GM06990 (cell line): ENCODE data around the gene CRKL.

Experiments
- DNase-seq: peaks from one replicate; pipeline ENCODE4 v3.0.0-alpha.2; 2011; ENCODE audit not compliant: insufficient read length; ENCODE audit errors: extremely low read depth
- H3K27me3 ChIP-seq: replicated peaks from 2 replicates; pipeline ENCODE4 v1.6.0; 2011; ENCODE audit warnings: low read length; ENCODE audit not compliant: control insufficient read depth, insufficient read depth
- H3K36me3 ChIP-seq: 2 replicates; pipeline ENCODE4 v1.5.1; 2011; ENCODE audit warnings: low read length; ENCODE audit not compliant: control insufficient read depth, insufficient read depth
- H3K4me3 ChIP-seq: replicated peaks from 2 replicates; pipeline ENCODE4 v1.5.1; 2011; ENCODE audit warnings: low read depth, mild to moderate bottlenecking, control low read depth, low read length
- TF ChIP-seq, protein P1 (sequence below): IDR thresholded peaks from 2 replicates; pipeline ENCODE4 v1.5.1; 2011; ENCODE audit warnings: low read length, control low read depth, mild to moderate bottlenecking, inconsistent platforms; ENCODE audit not compliant: insufficient read depth, poor library complexity, severe bottlenecking

CRKL gene

DNA sequence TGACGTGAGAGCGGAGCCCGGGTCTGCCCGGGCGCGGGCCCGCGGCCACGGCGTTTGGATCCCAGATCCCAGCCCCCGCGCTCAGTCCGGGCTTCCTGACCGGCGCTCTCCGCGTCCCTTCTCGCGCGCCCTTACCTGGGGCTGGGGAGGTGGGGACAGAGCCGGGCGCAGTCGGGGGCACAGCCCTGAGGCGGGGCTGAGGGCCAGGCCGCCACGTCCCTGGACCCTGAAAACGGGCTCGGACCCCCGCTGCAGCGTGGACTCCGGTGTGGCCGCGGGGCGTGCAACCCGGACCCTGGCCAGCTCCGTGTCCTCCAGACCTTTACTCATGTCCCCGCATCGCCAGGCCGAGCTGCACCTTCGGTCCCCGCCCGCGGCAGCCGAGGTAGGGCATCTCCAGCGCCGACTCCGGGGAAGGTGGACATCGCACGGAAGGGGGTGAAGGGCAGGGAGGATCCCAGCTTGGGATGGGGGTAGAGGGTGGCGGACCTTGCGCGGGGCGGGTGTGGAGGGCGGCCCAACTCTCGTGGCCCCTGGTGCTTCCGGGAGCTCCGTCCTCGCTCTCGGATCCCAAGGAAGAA lies 40.0 kb downstream of the CRKL start:
- Histone ChIP-seq H3K27me3 (no peaks in the 10 kb centered on the region), H3K36me3 (peaks cover 9% of the 10 kb centered on the region), H3K4me3 (peak overlapping the region; percentile 70)
- TF ChIP-seq, protein P1, sequence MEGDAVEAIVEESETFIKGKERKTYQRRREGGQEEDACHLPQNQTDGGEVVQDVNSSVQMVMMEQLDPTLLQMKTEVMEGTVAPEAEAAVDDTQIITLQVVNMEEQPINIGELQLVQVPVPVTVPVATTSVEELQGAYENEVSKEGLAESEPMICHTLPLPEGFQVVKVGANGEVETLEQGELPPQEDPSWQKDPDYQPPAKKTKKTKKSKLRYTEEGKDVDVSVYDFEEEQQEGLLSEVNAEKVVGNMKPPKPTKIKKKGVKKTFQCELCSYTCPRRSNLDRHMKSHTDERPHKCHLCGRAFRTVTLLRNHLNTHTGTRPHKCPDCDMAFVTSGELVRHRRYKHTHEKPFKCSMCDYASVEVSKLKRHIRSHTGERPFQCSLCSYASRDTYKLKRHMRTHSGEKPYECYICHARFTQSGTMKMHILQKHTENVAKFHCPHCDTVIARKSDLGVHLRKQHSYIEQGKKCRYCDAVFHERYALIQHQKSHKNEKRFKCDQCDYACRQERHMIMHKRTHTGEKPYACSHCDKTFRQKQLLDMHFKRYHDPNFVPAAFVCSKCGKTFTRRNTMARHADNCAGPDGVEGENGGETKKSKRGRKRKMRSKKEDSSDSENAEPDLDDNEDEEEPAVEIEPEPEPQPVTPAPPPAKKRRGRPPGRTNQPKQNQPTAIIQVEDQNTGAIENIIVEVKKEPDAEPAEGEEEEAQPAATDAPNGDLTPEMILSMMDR, result no peak
- no peak for DNase-seq

DNA sequence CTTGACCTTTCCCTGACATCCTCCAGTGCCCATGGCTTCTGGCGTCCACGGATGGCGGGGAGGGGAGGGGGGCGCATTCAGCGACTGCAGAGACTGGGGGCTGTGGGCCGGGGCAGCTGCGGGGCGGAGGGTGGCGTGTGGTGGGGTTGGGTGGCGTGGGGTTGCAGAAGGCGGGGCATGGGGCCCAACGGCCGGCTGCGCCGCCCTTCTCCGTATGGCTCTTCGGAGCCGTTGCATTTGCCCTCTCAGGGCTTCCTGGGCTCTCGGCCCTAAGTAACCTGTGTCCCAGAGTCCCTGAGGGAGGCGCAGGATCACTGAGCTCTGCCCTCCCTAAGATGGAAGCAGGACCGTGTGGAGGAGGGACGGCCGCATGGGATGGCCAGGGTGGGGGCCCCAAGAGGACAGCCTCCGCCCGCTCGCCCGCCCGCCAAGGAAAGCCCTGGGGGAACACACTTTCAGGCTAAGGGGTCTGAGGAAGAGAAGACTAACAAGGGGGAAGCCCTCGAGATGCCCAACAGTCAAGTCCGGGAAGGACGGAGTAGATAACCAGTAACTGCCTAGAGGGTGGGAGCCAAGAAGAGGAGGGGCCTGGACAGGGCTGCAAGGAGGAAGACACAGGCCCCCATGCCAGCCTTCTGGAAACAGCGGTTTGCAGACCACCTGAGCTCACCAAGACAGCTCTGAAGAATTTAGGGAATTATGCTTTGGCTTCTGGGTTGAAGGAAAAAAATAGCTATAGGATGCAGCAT lies 40.6 kb downstream of the CRKL start:
- TF ChIP-seq, protein P1, result no peak
- DNase-seq, result peak; percentile 33
- peak overlapping the region; percentile 70 for H3K4me3 ChIP-seq
- peaks cover 6% of the 10 kb centered on the region for H3K36me3 ChIP-seq
- no peaks in the 10 kb centered on the region for H3K27me3 ChIP-seq

DNA sequence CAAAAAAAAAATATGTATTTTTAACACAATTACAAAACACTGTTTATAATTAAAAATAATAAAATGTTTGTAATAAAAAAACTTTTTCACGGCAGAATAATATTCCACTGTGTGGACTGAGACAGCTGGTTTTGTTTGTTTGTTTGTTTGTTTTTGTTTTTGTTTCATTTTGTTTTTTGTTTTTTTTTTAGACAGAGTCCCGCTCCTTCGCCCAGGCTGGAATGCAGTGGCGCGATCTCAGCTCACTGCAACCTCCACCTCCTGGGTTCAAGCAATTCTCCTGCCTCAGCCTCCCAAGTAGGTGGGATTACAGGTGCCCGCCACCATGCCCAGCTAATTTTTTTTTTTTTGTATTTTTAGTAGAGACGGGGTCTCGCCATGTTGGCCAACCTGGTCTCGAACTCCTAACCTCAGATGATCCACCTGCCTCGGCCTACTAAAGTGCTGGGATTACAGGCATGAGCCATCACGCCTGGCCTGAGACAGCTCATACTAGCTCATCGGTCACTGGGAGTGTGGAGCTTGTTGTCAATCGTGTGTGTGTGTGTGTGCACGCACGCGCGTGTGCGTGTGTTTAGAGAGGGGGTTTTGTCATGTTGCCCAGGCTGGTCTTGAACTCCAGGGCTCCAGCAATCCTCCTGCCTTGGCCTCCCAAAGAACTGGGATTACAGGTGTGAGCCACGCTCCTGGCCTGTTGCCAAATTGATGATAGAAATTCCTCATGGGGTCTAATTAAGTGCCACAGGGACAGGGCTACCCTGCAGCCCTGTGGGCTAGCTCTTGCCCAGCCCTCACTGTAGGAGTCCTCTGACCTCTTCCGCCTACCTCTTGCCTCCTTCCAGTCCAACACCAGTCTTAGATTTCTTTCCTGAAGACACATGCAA lies 42.6 kb downstream of the CRKL start:
- Histone ChIP-seq H3K36me3 (no peaks in the 10 kb centered on the region), H3K27me3 (no peaks in the 10 kb centered on the region), H3K4me3 (no peak overlapping the region)
- TF ChIP-seq, protein P1, result no peak
- DNase-seq, result no peak

DNA sequence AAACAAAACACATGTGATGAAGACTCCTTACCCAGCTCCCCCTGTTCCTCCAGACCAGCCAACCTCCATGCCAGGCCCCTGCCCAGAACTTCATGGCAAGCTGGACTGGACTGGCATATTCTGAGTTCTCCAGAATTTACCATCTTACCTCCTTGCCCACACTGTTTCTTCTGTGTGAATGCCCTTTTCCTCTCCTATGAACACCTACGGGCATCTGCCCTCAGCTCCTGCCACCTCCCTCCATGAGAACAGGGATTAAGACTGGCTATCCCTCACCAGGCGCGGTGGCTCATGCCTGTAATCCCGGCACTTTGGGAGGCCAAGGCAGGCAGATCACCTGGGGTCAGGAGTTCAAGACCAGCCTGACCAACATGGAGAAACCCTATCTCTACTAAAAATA lies 43.4 kb downstream of the CRKL start:
- TF ChIP-seq, protein P1, result no peak
- Histone ChIP-seq H3K4me3 (no peak overlapping the region), H3K27me3 (no peaks in the 10 kb centered on the region), H3K36me3 (no peaks in the 10 kb centered on the region)
- DNase-seq, result no peak

DNA sequence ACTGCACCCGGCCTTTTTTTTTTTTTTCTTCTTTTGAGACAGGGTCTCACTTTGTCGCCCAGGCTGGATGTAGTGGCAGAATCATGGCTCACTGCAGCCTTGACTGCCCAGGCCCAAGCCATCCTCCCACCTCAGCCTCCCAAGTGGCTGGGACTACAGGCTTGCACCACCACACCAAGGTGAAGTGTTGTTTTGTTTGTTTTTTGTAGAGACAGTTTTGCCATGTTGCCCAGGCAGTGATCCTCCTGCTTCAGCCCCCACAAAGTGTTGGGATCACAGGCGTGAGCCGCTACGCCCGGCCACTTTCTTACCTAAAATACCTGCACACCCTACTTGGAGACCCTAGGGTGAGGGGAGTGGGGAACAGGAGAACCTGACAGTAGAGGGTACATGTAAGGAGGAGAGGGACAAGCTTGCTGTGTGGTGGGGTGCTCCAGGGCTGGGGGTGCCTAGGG lies 45.3 kb downstream of the CRKL start:
- H3K4me3 ChIP-seq, result no peak overlapping the region
- TF ChIP-seq, protein P1, result no peak
- no peaks in the 10 kb centered on the region; the same call in 1 of the 2 replicates for H3K27me3 ChIP-seq
- no peak for DNase-seq
- H3K36me3 ChIP-seq, result no peaks in the 10 kb centered on the region
